Measurements from ENCODE around the gene ZNF670. TPM values are rescaled to one million over a fixed set of nuclear protein-coding genes. Genes with fewer than 3 reads are reported as not detected.
A peak's percentile ranks its signal among the peaks of the same experiment; 100 is the strongest.

ZNF670 gene
- total and polyA plus RNA-seq, 9 of the 15 experiments (the other 6 are each of a cell fraction or from before 2014, with no cell fraction given) = 7.1 to 23.4 (median 11.8) TPM

DNA sequence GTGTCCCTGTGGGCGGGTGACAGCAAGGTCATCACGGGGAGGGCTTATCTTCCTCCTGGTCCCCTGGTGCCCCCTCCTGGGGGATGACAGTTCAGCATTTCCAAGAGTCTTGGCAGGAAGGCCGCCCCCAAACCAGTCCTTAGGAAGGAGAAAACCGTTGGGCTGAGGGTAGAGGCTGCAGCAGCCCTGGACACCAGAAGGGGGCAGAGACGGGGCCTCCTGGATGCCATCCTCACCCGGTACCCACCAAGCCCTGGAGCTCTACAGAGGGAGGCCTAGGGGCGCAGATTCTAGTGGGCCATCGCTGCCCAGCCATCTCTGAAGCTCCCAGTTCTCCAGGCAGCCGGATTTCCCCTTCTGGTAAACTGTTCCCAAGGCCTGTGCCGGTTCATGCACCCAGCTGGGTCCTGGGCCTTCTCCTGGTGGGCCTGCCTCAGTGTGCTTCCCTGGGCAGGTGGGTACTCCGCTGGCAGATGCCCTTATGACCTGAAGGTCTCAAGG is 40.4 kb upstream of the ZNF670 start:
- ATAC-seq (peak; percentile 74), FAIRE-seq (no peak), DNase-seq (ENCODE audit: extremely low read depth in 1 of 4, low spot score in 3 of 4) (peak; percentile 50 to 63 (median 54))
- Histone ChIP-seq H3K36me3 (ENCODE audit: control insufficient read depth, insufficient read depth, low read length) (no peaks in the 10 kb centered on the region), H3K4me1 (replicated peaks in 1 of 2; ENCODE audit: control insufficient read depth in 2 of 2, insufficient read depth in 2 of 2, low read length in 2 of 2) (peaks cover 0 to 17% of the 10 kb centered on the region in 2 experiments; a peak in 2 of 5 replicates), H3K4me2 (ENCODE audit: insufficient read depth, low read length) (no peak overlapping the region), H4K20me1 (replicated peaks; ENCODE audit: control insufficient read depth, insufficient read depth, low read length) (no peaks in the 10 kb centered on the region), H3K9me3 (replicated peaks; ENCODE audit: control insufficient read depth, insufficient read depth, low read depth, low read length) (peaks cover 9% of the 10 kb centered on the region), H3K4me3 (no peak overlapping the region), H3K27me3 (ENCODE audit: control insufficient read depth in 2 of 2, insufficient read depth in 2 of 2, low read length in 2 of 2) (no peaks in the 10 kb centered on the region), H2AFZ (ENCODE audit: low read depth, low read length) (no peak overlapping the region), H3K27ac (ENCODE audit: extremely low read depth, low read depth, low read length) (no peak overlapping the region), H3K9me1 (ENCODE audit: control insufficient read depth, insufficient read depth, low read length) (no peaks in the 10 kb centered on the region), H3K9ac (ENCODE audit: insufficient read depth in 1 of 2, low read depth in 2 of 2, low read length in 2 of 2) (no peak overlapping the region), H3K79me2 (ENCODE audit: control insufficient read depth, insufficient read depth, low read length) (no peaks in the 10 kb centered on the region)
- CTCF ChIA-PET (ENCODE audit: low intra/inter-chr PET ratio) = no interaction called here
- in situ Hi-C loops (cut with MboI) = no loop called here
- intact Hi-C loops (cut with micrococcal nuclease) = no loop called here
- POLR2A ChIA-PET = no interaction called here
- 63% methylated on average over 11 of the region's 11 CpGs for WGBS (ENCODE audit: insufficient coverage, low coverage, missing lambda C conversion rate)
- BruUV-seq (replicated peaks) = no TSS peak
- TF ChIP-seq RBM39 (optimal IDR thresholded peaks at IDR 0.05; ENCODE audit: low read depth, low read length) (no peak), ZNF75A (CRISPR knock-in tag; IDR thresholded peaks at IDR 0.05) (no peak), E4F1 (CRISPR knock-in tag; IDR thresholded peaks at IDR 0.05; ENCODE audit: borderline replicate concordance) (no peak), ZNF518B (CRISPR knock-in tag; IDR thresholded peaks at IDR 0.05) (no peak), NR3C1 (CRISPR knock-in tag; IDR thresholded peaks at IDR 0.05) (no peak), ZFPM2 (CRISPR knock-in tag; IDR thresholded peaks at IDR 0.05) (no peak), CBX2 (IDR thresholded peaks at IDR 0.05; ENCODE audit: insufficient read depth, low read length, poor library complexity, severe bottlenecking) (no peak), PHB2 (IDR thresholded peaks at IDR 0.05; ENCODE audit: low read depth) (no peak)
- TF ChIP-seq, protein P1, sequence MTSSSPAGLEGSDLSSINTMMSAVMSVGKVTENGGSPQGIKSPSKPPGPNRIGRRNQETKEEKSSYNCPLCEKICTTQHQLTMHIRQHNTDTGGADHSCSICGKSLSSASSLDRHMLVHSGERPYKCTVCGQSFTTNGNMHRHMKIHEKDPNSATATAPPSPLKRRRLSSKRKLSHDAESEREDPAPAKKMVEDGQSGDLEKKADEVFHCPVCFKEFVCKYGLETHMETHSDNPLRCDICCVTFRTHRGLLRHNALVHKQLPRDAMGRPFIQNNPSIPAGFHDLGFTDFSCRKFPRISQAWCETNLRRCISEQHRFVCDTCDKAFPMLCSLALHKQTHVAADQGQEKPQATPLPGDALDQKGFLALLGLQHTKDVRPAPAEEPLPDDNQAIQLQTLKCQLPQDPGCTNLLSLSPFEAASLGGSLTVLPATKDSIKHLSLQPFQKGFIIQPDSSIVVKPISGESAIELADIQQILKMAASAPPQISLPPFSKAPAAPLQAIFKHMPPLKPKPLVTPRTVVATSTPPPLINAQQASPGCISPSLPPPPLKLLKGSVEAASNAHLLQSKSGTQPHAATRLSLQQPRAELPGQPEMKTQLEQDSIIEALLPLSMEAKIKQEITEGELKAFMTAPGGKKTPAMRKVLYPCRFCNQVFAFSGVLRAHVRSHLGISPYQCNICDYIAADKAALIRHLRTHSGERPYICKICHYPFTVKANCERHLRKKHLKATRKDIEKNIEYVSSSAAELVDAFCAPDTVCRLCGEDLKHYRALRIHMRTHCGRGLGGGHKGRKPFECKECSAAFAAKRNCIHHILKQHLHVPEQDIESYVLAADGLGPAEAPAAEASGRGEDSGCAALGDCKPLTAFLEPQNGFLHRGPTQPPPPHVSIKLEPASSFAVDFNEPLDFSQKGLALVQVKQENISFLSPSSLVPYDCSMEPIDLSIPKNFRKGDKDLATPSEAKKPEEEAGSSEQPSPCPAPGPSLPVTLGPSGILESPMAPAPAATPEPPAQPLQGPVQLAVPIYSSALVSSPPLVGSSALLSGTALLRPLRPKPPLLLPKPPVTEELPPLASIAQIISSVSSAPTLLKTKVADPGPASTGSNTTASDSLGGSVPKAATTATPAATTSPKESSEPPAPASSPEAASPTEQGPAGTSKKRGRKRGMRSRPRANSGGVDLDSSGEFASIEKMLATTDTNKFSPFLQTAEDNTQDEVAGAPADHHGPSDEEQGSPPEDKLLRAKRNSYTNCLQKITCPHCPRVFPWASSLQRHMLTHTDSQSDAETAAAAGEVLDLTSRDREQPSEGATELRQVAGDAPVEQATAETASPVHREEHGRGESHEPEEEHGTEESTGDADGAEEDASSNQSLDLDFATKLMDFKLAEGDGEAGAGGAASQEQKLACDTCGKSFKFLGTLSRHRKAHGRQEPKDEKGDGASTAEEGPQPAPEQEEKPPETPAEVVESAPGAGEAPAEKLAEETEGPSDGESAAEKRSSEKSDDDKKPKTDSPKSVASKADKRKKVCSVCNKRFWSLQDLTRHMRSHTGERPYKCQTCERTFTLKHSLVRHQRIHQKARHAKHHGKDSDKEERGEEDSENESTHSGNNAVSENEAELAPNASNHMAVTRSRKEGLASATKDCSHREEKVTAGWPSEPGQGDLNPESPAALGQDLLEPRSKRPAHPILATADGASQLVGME (CRISPR knock-in tag; IDR thresholded peaks at IDR 0.05) = no peak

All from K562 (cell line).